Epithelial cell of proximal tubule (primary cell): Measurements from ENCODE around the gene CDH13. TPM values are rescaled to one million over a fixed set of nuclear protein-coding genes. Genes with fewer than 3 reads are reported as not detected.

Source experiments
- DNase-seq: peaks from one replicate; pipeline ENCODE4 v3.0.0-alpha.2; 2011; ENCODE audit warnings: low read depth
- H3K4me3 ChIP-seq: 2 replicates; pipeline ENCODE4 v1.5.1; 2011; ENCODE audit warnings: low read depth, mild to moderate bottlenecking, low read length
- total RNA-seq: library from RNA; depleted of rRNA; stranded (reverse); fragments of >200 nt; gene quantifications from 2 replicates; pipeline ENCODE4 v1.2.3, GENCODE V29; 2015
- TF ChIP-seq, protein P1 (sequence below): conservative IDR thresholded peaks from 2 replicates; pipeline ENCODE4 v1.5.1; 2012; ENCODE audit warnings: low read depth, mild to moderate bottlenecking, low read length

Gene CDH13
- total RNA-seq, 1 donor from 2014 or later, result 85.4 TPM

DNA sequence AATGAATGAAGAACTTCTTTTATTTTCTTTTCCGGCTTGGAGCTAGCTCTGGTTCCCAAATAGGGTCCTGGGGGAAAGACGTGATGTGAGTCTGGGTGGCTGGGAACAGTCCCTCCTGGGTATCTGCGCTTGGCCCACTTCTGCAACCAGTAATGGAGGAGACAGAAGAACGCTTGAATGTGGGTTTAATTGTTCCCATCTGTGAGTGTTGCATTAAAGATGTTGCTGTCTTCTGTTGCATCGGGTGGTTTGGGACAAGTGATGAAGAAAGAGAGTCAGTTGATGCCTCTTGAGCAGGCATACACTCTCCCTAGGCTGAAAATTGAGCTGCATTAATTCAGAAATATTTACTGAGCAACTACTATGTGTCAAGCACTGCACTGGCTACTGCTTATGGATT is 511.1 kb downstream of the CDH13 start:
- TF ChIP-seq, protein P1, sequence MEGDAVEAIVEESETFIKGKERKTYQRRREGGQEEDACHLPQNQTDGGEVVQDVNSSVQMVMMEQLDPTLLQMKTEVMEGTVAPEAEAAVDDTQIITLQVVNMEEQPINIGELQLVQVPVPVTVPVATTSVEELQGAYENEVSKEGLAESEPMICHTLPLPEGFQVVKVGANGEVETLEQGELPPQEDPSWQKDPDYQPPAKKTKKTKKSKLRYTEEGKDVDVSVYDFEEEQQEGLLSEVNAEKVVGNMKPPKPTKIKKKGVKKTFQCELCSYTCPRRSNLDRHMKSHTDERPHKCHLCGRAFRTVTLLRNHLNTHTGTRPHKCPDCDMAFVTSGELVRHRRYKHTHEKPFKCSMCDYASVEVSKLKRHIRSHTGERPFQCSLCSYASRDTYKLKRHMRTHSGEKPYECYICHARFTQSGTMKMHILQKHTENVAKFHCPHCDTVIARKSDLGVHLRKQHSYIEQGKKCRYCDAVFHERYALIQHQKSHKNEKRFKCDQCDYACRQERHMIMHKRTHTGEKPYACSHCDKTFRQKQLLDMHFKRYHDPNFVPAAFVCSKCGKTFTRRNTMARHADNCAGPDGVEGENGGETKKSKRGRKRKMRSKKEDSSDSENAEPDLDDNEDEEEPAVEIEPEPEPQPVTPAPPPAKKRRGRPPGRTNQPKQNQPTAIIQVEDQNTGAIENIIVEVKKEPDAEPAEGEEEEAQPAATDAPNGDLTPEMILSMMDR, result no peak
- no peak for DNase-seq

GRCh38 chr16:83138512-83138911 is 511.7 kb downstream of the CDH13 start:
- TF ChIP-seq, protein P1, result no peak
- H3K4me3 ChIP-seq, result no peak overlapping the region
- no peak for DNase-seq

More for the DNA sequence above, 511.1 kb downstream of the CDH13 start:
- peak overlapping the region; percentile 41 for H3K4me3 ChIP-seq

GRCh38 chr16:83138976-83139690 is 512.4 kb downstream of the CDH13 start:
- no peak for DNase-seq
- TF ChIP-seq, protein P1, result no peak

GRCh38 chr16:83143788-83144187 is 517.0 kb downstream of the CDH13 start:
- no peak overlapping the region for H3K4me3 ChIP-seq
- TF ChIP-seq, protein P1, result no peak
- DNase-seq, result no peak

More at GRCh38 chr16:83138976-83139690, 512.4 kb downstream of the CDH13 start:
- no peak overlapping the region for H3K4me3 ChIP-seq

DNA sequence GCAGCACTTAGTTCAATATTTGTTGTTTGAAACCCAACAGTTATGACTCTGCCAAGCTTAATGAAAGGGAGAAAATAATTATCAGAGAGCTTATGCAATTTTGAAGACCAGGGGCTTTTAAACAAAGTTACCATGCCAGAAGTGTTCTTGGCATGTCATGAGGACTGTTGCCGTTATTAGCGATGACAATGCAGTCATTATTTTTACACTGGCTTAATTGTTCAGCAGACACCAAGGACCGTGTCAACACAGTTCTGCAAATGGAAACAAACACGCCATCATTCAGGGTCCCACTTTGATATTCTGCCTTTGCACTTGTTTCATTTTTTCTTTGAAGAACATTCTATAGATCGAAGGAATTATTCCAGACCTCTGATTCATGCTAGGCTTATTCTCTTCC is 518.5 kb downstream of the CDH13 start:
- TF ChIP-seq, protein P1, result no peak
- no peak for DNase-seq
- H3K4me3 ChIP-seq, result no peak overlapping the region

- no peak for DNase-seq
- TF ChIP-seq, protein P1, result no peak
- no peak overlapping the region for H3K4me3 ChIP-seq
Observed at GRCh38 chr16:83147244-83147643, 520.5 kb downstream of the CDH13 start.
